Measurements from ENCODE around the gene CSAD.
"Not testable (repeated sequence)": the region's sequence is repeated elsewhere in the genome, so short reads cannot be mapped to it uniquely, and the experiment has no call there.

CSAD gene

GRCh38 chr12:53219292-53219955 is 38.7 kb upstream of the CSAD start:
- Histone ChIP-seq H3K27ac (peak overlapping the region; percentile 13 to 99 (median 94)), H3K4me3 (peak overlapping the region; percentile 63 to 87 (median 69))

- H3K27ac ChIP-seq, result peak overlapping the region in 20 of 21 experiments; percentile 59 to 99 (median 94)
- peak overlapping the region; percentile 63 to 87 (median 69) for H3K4me3 ChIP-seq
Observed at GRCh38 chr12:53218551-53219291, 38.0 kb upstream of the CSAD start.

GRCh38 chr12:53217931-53218307 is 37.2 kb upstream of the CSAD start:
- peak overlapping the region in 19 of 21 experiments; percentile 59 to 99 (median 94) for H3K27ac ChIP-seq
- peak overlapping the region in 5 of 7 experiments; percentile 63 to 80 (median 68) for H3K4me3 ChIP-seq

GRCh38 chr12:53217051-53217930 is 36.6 kb upstream of the CSAD start:
- H3K27ac ChIP-seq, result peak overlapping the region in 19 of 21 experiments; percentile 59 to 99 (median 94)

GRCh38 chr12:53215497-53215896 is 34.8 kb upstream of the CSAD start:
- Histone ChIP-seq H3K27ac (peak overlapping the region in 9 of 21 experiments; percentile 3 to 97 (median 36)), H3K4me3 (no peak overlapping the region)

More at GRCh38 chr12:53217051-53217930, 36.6 kb upstream of the CSAD start:
- H3K4me3 ChIP-seq, result peak overlapping the region in 2 of 7 experiments; percentile 63 to 68

- Histone ChIP-seq H3K27ac (peak overlapping the region in 8 of 21 experiments; percentile 3 to 97 (median 36)), H3K4me3 (no peak overlapping the region)
Observed at GRCh38 chr12:53214687-53215455, 34.1 kb upstream of the CSAD start.

- no peak overlapping the region for H3K4me3 ChIP-seq
- peak overlapping the region in 4 of 21 experiments; percentile 3 to 39 (median 22) for H3K27ac ChIP-seq
Observed at GRCh38 chr12:53214221-53214620, 33.5 kb upstream of the CSAD start.

GRCh38 chr12:53213348-53213747 is 32.6 kb upstream of the CSAD start:
- peak overlapping the region in 2 of 21 experiments; percentile 22 to 37 for H3K27ac ChIP-seq
- H3K4me3 ChIP-seq, result no peak overlapping the region

GRCh38 chr12:53212931-53213330 is 32.2 kb upstream of the CSAD start:
- Histone ChIP-seq H3K27ac (peak overlapping the region in 1 of 21 experiments; percentile 22), H3K4me3 (no peak overlapping the region)

GRCh38 chr12:53211476-53212381 is 31.0 kb upstream of the CSAD start:
- Histone ChIP-seq H3K27ac (peak overlapping the region in 1 of 21 experiments; percentile 12), H3K4me3 (no peak overlapping the region)

GRCh38 chr12:53210843-53211242 is 30.1 kb upstream of the CSAD start:
- H3K27ac ChIP-seq, result peak overlapping the region in 1 of 21 experiments; percentile 12
- H3K4me3 ChIP-seq, result no peak overlapping the region

GRCh38 chr12:53208877-53209463 is 28.2 kb upstream of the CSAD start:
- H3K27ac ChIP-seq, result peak overlapping the region in 15 of 21 experiments; percentile 4 to 89 (median 64)
- H3K4me3 ChIP-seq, result no peak overlapping the region

GRCh38 chr12:53208435-53208834 is 27.7 kb upstream of the CSAD start:
- Histone ChIP-seq H3K4me3 (no peak overlapping the region), H3K27ac (peak overlapping the region in 13 of 21 experiments; percentile 4 to 89 (median 59))

- peak within 1 kb of the TSS in 6 of 7 experiments; percentile 1 to 30 (median 12) for H3K4me3 ChIP-seq
Observed at GRCh38 chr12:53207042-53207441, 26.3 kb upstream of the CSAD start, which contains the start of gene ITGB7. ITGB7 (minus strand) TSS chr12:53207251; CDS start chr12:53200443, 6,808 bp downstream.

GRCh38 chr12:53205747-53206419 is 25.2 kb upstream of the CSAD start:
- H3K27ac ChIP-seq, result peak overlapping the region in 17 of 21 experiments; percentile 28 to 89 (median 62)
- H3K4me3 ChIP-seq, result peak overlapping the region in 3 of 7 experiments; percentile 2 to 22 (median 12)

More at GRCh38 chr12:53207042-53207441, 26.3 kb upstream of the CSAD start, which contains the start of gene ITGB7:
- peak within 1 kb of the TSS in 19 of 21 experiments; percentile 28 to 89 (median 60) for H3K27ac ChIP-seq

GRCh38 chr12:53204351-53204750 is 23.6 kb upstream of the CSAD start:
- Histone ChIP-seq H3K27ac (no peak overlapping the region), H3K4me3 (no peak overlapping the region)

- not testable (repeated sequence) for H3K27ac ChIP-seq, H3K4me3 ChIP-seq
Observed at GRCh38 chr12:53202316-53202715, 21.6 kb upstream of the CSAD start.

Measured in skin epidermis (tissue), 12 donors.